PC-9 (cell line): ENCODE data around the gene RAB5B. TPM values are rescaled to one million over a fixed set of nuclear protein-coding genes. Genes with fewer than 3 reads are reported as not detected.

Experiments
- BruUV-seq: library from RNA; stranded (reverse); fragments of 400-500 nt; replicated peaks from 2 replicates; lab custom pipeline; 2021; lab: Mats Ljungman, UMichigan
- CTCF ChIA-PET: fragments of 300-600 bp; sonication (Branson Sonifier 250); formaldehyde crosslinking; loops from one replicate; lab custom pipeline; 2022; ENCODE audit warnings: antibody characterized with exemption; lab: Charles Lee
- POLR2A ChIA-PET: fragments of 300-600 bp; sonication (Branson Sonifier 250); formaldehyde crosslinking; loops from one replicate; lab custom pipeline; 2022; ENCODE audit warnings: antibody characterized with exemption; ENCODE audit not compliant: unreplicated experiment; lab: Charles Lee
- DNase-seq, 2 experiments: peaks; one replicate each; pipeline versions ENCODE4 v3.0.0 to v3.0.0-alpha.2; 2015 to 2022; ENCODE audit warnings: mixed read lengths in 1 of 2
- H2AFZ ChIP-seq: fragments of 200-600 bp; sonication (generic); 2 replicates; pipeline ENCODE4 v1.8.1; 2017; ENCODE audit warnings: antibody characterized with exemption
- H3F3A ChIP-seq: fragments of 200-600 bp; sonication (generic); 2 replicates; pipeline ENCODE4 v1.8.1; 2017; ENCODE audit warnings: antibody characterized with exemption, mild to moderate bottlenecking, low read depth; ENCODE audit not compliant: insufficient read depth
- H3K27ac ChIP-seq: fragments of 200-600 bp; sonication (generic); 2 replicates; pipeline ENCODE4 v1.6.1; 2016; ENCODE audit warnings: mixed run types
- H3K27me3 ChIP-seq: fragments of 200-600 bp; sonication (generic); 2 replicates; pipeline ENCODE4 v1.6.1; 2016; ENCODE audit warnings: low read depth, mixed run types; ENCODE audit not compliant: insufficient read depth
- H3K36me3 ChIP-seq: fragments of 200-600 bp; sonication (generic); 2 replicates; pipeline ENCODE4 v1.6.1; 2016; ENCODE audit warnings: low read depth, mixed run types
- H3K4me1 ChIP-seq: fragments of 200-600 bp; sonication (generic); replicated peaks from 2 replicates; pipeline ENCODE4 v1.6.1; 2016; ENCODE audit warnings: mixed run types; ENCODE audit not compliant: insufficient read depth
- H3K4me2 ChIP-seq: fragments of 200-600 bp; sonication (generic); 2 replicates; pipeline ENCODE4 v1.6.1; 2017; ENCODE audit warnings: mixed run types
- H3K4me3 ChIP-seq: fragments of 200-600 bp; sonication (generic); 2 replicates; pipeline ENCODE4 v1.6.1; 2016; ENCODE audit warnings: mixed run types
- H3K79me2 ChIP-seq: fragments of 200-600 bp; sonication (generic); 2 replicates; pipeline ENCODE4 v1.6.1; 2017; ENCODE audit warnings: low read depth, mixed run types
- H3K9me2 ChIP-seq: fragments of 200-600 bp; sonication (generic); 2 replicates; pipeline ENCODE4 v1.8.1; 2017; ENCODE audit warnings: mild to moderate bottlenecking; ENCODE audit not compliant: insufficient read depth
- H3K9me3 ChIP-seq: fragments of 200-600 bp; sonication (generic); 2 replicates; pipeline ENCODE4 v1.8.1; 2016; ENCODE audit warnings: low read depth; ENCODE audit not compliant: insufficient read depth
- H4K20me1 ChIP-seq: fragments of 200-600 bp; sonication (generic); 2 replicates; pipeline ENCODE4 v1.8.1; 2017; ENCODE audit not compliant: insufficient read depth
- CTCF ChIP-seq: fragments of 200-600 bp; sonication (generic); conservative IDR thresholded peaks from 2 replicates; pipeline ENCODE4 v1.6.1; 2017; ENCODE audit warnings: mixed run types, antibody characterized with exemption, mild to moderate bottlenecking, moderate library complexity
- EZH2 ChIP-seq: fragments of 200-600 bp; sonication (generic); IDR thresholded peaks from 2 replicates; pipeline ENCODE4 v1.8.0; 2017; ENCODE audit warnings: antibody characterized with exemption, low read depth
- intact Hi-C: fragments of 100-400 bp; cut with micrococcal nuclease; formaldehyde crosslinking; loops from one replicate; pipeline ENCODE4 v1.10.0; 2022; ENCODE audit not compliant: unreplicated experiment
- total RNA-seq: library from RNA; stranded (reverse); gene quantifications from 2 replicates; pipeline ENCODE4 v1.2.3, GENCODE V29; 2021

The RAB5B gene
- total RNA-seq, 1 experiment from 2014 or later: 122 TPM

- no peaks in the 10 kb centered on the region for H3F3A ChIP-seq
- ChIA-PET POLR2A (no interaction called here), CTCF (no interaction called here)
- H3K79me2 ChIP-seq: no peaks in the 10 kb centered on the region
- peaks cover 10% of the 10 kb centered on the region for H3K4me1 ChIP-seq
- H3K36me3 ChIP-seq: no peaks in the 10 kb centered on the region
- TF ChIP-seq EZH2: no peak
- no peak for TF ChIP-seq CTCF
- no peaks in the 10 kb centered on the region for H3K9me3 ChIP-seq
- no peak overlapping the region for H3K4me3 ChIP-seq
- H2AFZ ChIP-seq: no peak overlapping the region
- intact Hi-C loops: no loop called here
- BruUV-seq: no TSS peak
- DNase-seq: no peak
- H3K4me2 ChIP-seq: no peak overlapping the region
- H3K27me3 ChIP-seq: no peaks in the 10 kb centered on the region
- no peaks in the 10 kb centered on the region for H4K20me1 ChIP-seq
- H3K27ac ChIP-seq: no peak overlapping the region
- no peaks in the 10 kb centered on the region; the same call in 1 of the 2 replicates for H3K9me2 ChIP-seq
Measured at GRCh38 chr12:56013482-56013881, 39.6 kb downstream of the RAB5B start.

GRCh38 chr12:56014205-56014604 is 40.3 kb downstream of the RAB5B start:
- CTCF ChIA-PET: interaction anchor here (0.6 kb wide), 2 partner anchors 18 to 61 kb away, joined by 3 read pairs; no protein-coding TSS in a partner anchor

GRCh38 chr12:56017181-56017580 is 43.3 kb downstream of the RAB5B start:
- Histone ChIP-seq H3K27ac (no peak overlapping the region), H2AFZ (no peak overlapping the region), H3K36me3 (no peaks in the 10 kb centered on the region), H4K20me1 (no peaks in the 10 kb centered on the region), H3K9me2 (no peaks in the 10 kb centered on the region), H3K4me1 (peaks cover 10% of the 10 kb centered on the region), H3K4me3 (no peak overlapping the region), H3K4me2 (no peak overlapping the region), H3F3A (no peaks in the 10 kb centered on the region), H3K27me3 (no peaks in the 10 kb centered on the region), H3K79me2 (no peaks in the 10 kb centered on the region), H3K9me3 (no peaks in the 10 kb centered on the region)
- ChIA-PET POLR2A (no interaction called here), CTCF (no interaction called here)
- no peak for DNase-seq
- intact Hi-C loops: no loop called here
- BruUV-seq: no TSS peak
- TF ChIP-seq CTCF: no peak
- TF ChIP-seq EZH2: no peak

More at GRCh38 chr12:56014205-56014604, 40.3 kb downstream of the RAB5B start:
- Histone ChIP-seq H3K79me2 (no peaks in the 10 kb centered on the region), H3K36me3 (no peaks in the 10 kb centered on the region), H4K20me1 (no peaks in the 10 kb centered on the region), H3K4me2 (no peak overlapping the region), H3K27me3 (no peaks in the 10 kb centered on the region), H3K4me3 (no peak overlapping the region), H2AFZ (no peak overlapping the region), H3F3A (no peaks in the 10 kb centered on the region), H3K4me1 (peaks cover 10% of the 10 kb centered on the region), H3K9me3 (no peaks in the 10 kb centered on the region), H3K9me2 (no peaks in the 10 kb centered on the region; the same call in 1 of the 2 replicates), H3K27ac (no peak overlapping the region)
- BruUV-seq: no TSS peak
- intact Hi-C loops: no loop called here
- DNase-seq: peak in 1 of 2 experiments; percentile 15
- TF ChIP-seq CTCF (no peak), EZH2 (no peak)
- POLR2A ChIA-PET: interaction anchor here (0.5 to 0.6 kb wide), 3 partner anchors 15 to 476 kb away, joined by 5 to 13 read pairs (median 5); no protein-coding TSS in a partner anchor
